Stimulated activated CD4-positive, alpha-beta T cell treated with anti-CD3 and anti-CD28 coated beads, Interleukin-15, amount 100 ng/mL, for 48 hours (primary cell): Measurements from ENCODE around the gene ARMCX4.
"Not testable (repeated sequence)": the region's sequence is repeated elsewhere in the genome, so short reads cannot be mapped to it uniquely, and the experiment has no call there.

Source experiments
- DNase-seq, 2 donors: peaks; one replicate each; pipeline ENCODE4 v3.0.0-alpha.2; 2020; ENCODE audit warnings: low read depth in 2 of 2

Gene ARMCX4

GRCh38 chrX:101485212-101485949 lies at the start of gene ARMCX4:
Gene ARMCX4 (plus strand): TSS chrX:101485456. CDS start chrX:101488590, 3,134 bp downstream.
- DNase-seq: peak; percentile 12 to 18

GRCh38 chrX:101442085-101442484 lies 43.2 kb upstream of the ARMCX4 start:
- no peak for DNase-seq

DNA sequence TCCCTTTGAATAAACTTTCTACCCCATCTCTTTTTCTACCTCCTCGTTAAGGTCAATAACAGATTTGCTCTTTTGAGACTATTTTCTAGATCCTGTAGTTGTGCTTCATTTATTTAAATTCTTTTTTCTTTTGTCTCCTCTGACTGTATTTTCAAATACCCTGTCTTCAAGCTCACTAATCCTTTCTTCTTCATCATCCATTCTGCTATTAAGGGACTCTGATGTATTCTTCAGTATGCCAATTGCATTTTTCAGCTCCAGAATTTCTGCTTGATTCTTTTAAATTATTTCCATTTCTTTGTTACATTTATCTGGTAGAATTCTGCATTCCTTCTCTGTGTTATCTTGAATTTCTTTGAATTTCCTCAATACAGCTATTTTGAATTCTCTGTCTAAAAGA lies 36.0 kb upstream of the ARMCX4 start:
- DNase-seq: no peak

- DNase-seq: no peak
These were observed 35.2 kb upstream of the ARMCX4 start for GRCh38 chrX:101450085-101450484.

- DNase-seq: no peak
These were observed 34.3 kb upstream of the ARMCX4 start for GRCh38 chrX:101450961-101451360.

DNA sequence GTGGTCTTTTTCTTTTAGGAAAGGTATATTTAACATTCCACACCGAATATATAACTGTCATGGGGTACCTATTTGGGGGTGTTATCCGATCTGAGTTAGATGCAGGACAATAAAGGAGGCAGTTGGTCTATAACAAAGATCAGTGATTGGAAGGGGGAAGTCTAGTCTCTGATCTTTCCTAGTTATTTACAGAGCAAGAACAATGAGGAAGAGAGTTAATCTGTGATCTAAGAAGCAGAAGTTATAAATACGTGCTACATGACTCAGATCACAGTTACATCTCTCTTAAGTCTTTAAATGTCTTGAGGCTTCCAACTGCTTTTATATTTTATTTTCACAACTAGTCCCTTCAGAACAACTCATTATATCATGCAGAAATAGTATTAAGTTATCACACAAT lies 33.2 kb upstream of the ARMCX4 start:
- no peak for DNase-seq

GRCh38 chrX:101460669-101461068 lies 24.6 kb upstream of the ARMCX4 start:
- no peak for DNase-seq

GRCh38 chrX:101462892-101463291 lies 22.4 kb upstream of the ARMCX4 start:
- no peak for DNase-seq

DNA sequence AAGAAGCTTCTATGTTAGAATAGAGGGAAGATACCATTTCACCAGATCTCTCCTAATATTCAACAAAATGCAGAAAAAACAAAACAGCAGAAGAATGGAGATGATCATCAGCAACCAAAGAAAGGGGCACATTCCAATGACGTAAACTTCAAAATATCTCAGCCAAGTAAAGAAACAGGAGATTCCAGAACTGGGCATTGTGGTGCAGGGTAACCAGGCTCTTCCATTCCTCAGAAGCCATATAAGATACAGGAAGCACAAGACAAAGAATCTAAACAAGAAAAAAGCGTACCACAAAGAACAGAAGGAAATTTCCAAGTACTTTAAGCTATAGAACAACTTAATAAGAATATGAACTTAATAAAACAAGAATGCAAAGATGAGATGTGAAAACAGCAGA lies 6.9 kb upstream of the ARMCX4 start:
- DNase-seq: no peak

DNA sequence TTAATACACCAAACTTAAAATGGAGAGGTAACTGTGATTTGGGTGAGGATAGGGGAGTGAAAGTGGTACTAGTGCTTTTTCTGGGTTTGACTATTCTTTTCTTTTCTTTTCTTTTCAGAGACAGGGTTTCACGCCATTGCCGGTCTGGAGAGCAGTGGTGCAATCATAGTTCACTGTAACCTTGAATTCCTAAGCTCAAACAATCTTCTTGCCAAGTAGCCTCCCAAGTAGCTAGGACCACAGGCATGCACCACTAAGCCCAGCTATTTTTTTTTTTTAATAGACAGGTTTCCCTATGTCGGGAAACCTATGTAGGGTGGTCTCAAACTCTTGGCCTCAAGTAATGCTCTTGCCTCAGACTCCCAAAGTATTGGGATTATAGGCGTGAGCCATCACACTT lies 3.0 kb upstream of the ARMCX4 start:
- no peak for DNase-seq

GRCh38 chrX:101483705-101484104 lies 1.6 kb upstream of the ARMCX4 start:
- DNase-seq: no peak

GRCh38 chrX:101484135-101484534 lies 1.1 kb upstream of the ARMCX4 start:
- DNase-seq: no peak

- no peak for DNase-seq
These were observed 3.5 kb downstream of the ARMCX4 start for GRCh38 chrX:101488796-101489195.

GRCh38 chrX:101491943-101492342 lies 6.7 kb downstream of the ARMCX4 start:
- DNase-seq: no peak

DNA sequence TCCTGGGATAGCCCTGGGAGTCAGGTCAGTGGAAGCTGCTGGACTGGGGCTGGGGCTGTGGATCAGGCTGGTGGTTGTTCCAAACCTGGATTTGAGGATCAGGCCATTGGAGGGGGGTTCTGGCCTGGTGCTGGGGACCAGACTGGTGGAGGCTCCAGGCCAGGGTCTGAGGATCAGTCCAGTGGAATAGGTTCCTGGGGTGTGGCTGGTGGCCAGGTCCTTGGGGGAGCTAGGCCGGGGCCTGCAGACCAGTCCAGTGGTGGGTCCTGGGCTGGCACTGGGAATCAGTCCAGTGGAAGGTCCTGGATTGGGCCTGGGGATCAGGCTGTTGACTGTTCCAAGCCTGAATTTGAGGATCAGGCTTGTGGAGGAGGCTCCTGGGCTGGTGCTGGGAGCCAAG lies 8.0 kb downstream of the ARMCX4 start:
- no peak for DNase-seq

DNA sequence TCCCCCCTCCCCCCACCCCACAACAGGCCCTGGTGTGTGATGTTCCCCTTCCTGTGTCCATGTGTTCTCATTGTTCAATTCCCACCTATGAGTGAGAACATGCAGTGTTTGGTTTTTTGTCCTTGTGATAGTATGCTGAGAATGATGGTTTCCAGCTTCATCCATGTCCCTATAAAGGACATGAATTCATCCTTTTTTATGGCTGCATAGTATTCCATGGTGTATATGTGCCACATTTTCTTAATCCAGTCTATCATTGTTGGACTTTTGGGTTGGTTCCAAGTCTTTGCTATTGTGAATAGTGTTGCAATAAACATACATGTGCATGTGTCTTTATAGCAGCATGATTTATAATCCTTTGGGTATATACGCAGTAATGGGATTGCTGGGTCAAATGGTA lies 17.7 kb downstream of the ARMCX4 start:
- not testable (repeated sequence) for DNase-seq

- DNase-seq: no peak
These were observed 22.1 kb downstream of the ARMCX4 start for GRCh38 chrX:101507372-101507771.

DNA sequence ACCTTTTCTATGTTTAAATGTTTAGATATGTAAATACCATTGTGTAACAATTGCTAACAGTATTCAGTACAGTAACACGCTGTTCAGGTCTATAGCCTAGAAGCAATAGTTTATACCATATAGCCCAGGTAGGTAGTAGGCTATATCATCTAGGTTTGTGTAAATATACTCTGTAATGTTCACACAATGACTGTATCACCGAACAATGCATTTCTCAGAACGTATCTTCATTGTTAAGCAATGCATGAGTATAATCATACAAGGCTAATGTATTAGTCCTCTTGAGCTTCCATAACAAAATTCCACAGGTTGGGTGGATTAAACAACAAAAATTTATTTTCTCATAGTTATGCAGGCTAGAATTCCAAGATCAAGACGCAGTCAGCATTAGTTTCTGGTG lies 22.7 kb downstream of the ARMCX4 start:
- no peak for DNase-seq

GRCh38 chrX:101530944-101531343 lies 45.7 kb downstream of the ARMCX4 start:
- DNase-seq: no peak
